Fibroblast of villous mesenchyme (primary cell): ENCODE results near the gene PAX2. TPM values are rescaled to one million over a fixed set of nuclear protein-coding genes. Genes with fewer than 3 reads are reported as not detected.

ENCODE experiments used
- DNase-seq: peaks from one replicate; pipeline ENCODE4 v3.0.0-alpha.2; 2010; ENCODE audit warnings: low read depth
- H3K4me3 ChIP-seq: 2 replicates; pipeline ENCODE4 v1.5.1; 2011; ENCODE audit warnings: low read depth, mild to moderate bottlenecking, low read length
- total RNA-seq: library from RNA; depleted of rRNA; stranded (reverse); fragments of >200 nt; gene quantifications from 2 replicates; pipeline ENCODE4 v1.2.3, GENCODE V29; 2012
- TF ChIP-seq, protein P1 (sequence below): IDR thresholded peaks from 2 replicates; pipeline ENCODE4 v1.5.1; 2012; ENCODE audit warnings: low read depth, mild to moderate bottlenecking, low read length; ENCODE audit not compliant: insufficient read depth

PAX2 gene
- total RNA-seq, 1 donor, result not detected

DNA sequence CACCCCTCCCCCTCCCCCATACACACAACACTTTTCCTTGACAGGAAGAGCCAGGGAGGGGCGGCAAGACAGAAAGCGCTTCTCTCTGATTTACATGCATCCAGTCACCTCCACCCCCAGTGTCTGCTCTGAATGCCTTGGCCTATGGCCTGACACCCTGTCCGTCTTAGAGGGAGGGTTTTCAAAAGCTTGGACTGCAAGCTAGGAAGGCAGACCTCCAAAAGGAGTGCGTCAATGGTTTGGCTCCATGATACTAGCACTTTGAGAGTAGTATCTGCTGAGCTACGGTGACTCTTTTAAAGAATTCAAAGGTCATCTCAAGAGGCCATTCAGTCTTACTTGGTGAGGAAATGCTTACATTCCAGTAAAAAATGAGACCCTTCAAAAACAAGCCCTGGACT, 20.3 kb upstream of the PAX2 start:
- H3K4me3 ChIP-seq, result no peak overlapping the region
- TF ChIP-seq, protein P1, sequence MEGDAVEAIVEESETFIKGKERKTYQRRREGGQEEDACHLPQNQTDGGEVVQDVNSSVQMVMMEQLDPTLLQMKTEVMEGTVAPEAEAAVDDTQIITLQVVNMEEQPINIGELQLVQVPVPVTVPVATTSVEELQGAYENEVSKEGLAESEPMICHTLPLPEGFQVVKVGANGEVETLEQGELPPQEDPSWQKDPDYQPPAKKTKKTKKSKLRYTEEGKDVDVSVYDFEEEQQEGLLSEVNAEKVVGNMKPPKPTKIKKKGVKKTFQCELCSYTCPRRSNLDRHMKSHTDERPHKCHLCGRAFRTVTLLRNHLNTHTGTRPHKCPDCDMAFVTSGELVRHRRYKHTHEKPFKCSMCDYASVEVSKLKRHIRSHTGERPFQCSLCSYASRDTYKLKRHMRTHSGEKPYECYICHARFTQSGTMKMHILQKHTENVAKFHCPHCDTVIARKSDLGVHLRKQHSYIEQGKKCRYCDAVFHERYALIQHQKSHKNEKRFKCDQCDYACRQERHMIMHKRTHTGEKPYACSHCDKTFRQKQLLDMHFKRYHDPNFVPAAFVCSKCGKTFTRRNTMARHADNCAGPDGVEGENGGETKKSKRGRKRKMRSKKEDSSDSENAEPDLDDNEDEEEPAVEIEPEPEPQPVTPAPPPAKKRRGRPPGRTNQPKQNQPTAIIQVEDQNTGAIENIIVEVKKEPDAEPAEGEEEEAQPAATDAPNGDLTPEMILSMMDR, result no peak
- no peak for DNase-seq

GRCh38 chr10:100725869-100726426, 19.4 kb upstream of the PAX2 start:
- TF ChIP-seq, protein P1, result no peak
- no peak for DNase-seq
- H3K4me3 ChIP-seq, result no peak overlapping the region

GRCh38 chr10:100727808-100728207, 17.6 kb upstream of the PAX2 start:
- no peak for DNase-seq
- H3K4me3 ChIP-seq, result no peak overlapping the region
- TF ChIP-seq, protein P1, result no peak

DNA sequence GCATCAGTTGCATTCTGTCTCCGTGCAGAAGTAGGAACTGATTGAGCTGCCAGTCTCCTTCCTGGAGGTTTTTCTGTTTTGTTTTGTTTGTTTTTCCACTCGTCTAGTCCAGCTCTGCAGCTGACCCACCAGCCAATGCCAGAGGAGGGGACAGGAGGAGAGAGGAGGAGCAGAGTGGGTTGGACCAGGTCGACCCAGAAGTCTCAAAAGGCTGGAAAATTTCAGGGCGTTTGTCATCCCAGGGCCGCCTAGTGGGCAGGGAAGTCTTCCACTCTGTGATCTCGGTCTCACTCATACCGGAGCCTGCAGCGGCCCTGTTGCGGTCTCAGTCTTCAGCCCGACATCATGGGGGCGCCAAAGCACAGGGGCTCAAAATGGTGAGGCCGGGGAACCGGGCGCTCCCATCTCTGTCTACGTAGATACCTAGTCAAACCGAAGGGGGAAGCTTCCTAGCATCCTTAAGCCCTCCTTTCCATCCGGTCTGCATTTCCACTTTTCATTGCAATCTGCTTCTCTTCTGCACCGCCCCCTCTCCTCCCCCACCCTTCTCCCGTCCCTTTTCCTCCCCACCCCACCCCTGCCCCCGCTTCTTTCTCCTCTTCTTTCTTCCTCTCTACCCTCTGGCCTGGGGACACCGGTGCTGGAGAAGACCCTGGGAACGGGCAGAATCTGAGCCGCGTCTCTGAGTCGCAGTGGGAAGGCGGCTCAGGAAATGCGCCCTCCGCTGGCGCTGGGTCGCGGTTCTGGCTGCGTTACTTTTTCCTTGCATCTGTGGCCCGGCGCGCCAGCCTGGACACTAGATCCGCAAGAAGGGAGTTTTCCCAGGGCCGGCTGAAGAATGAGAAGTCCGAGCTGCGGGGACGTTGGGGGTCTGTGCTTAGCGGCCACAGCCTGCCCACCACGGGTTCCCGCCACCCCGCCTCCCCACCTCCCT, 16.2 kb upstream of the PAX2 start:
- H3K4me3 ChIP-seq, result no peak overlapping the region
- peak; percentile 18 for DNase-seq

DNA sequence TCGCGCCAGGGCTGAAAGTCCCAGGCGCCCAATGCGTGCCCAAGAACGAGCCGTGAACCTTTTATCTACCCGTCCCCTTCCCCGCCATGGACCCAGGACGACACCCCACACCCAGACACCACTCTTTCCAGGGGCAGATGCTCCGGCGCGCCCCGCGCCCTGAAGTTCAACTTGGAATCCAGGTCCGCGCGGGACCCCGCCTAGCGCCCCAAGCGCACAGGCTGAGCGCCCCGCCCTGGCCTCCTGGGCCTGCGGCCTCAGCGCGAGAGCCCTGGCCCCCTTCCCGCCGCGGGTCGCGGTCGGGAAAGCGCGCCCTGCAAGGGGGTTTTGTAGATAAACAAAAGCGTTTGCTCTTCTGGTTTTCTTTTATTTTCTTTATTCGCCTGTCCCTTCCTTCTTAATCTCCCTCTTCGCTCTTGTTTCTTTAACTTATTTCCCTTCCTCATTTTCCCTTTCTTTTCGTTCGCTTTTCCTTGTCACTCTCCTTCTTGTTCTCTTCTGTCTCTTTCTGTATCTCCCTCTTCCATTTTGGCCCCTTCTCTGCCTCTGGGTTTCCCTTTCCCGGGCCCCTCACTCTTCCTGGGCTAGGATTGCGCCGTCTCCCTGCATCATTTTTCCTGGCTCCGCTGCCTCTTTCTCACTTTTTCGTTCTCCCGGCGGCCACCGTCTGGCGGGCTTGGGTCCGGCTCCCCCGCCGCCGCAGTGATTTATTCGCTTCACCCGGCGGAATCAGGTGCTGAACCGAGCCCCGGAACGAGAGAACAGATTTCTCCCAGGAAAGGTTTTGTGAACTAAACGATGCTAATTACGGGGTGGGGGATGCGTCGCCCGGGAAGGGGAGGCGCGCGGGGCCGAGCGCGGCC, 15.3 kb upstream of the PAX2 start:
- H3K4me3 ChIP-seq, result no peak overlapping the region
- no peak for DNase-seq
- TF ChIP-seq, protein P1, result no peak

More for the DNA sequence above, 16.2 kb upstream of the PAX2 start:
- TF ChIP-seq, protein P1, result peak; percentile 17

GRCh38 chr10:100730725-100731406, 14.5 kb upstream of the PAX2 start:
- TF ChIP-seq, protein P1, result no peak
- no peak overlapping the region for H3K4me3 ChIP-seq
- no peak for DNase-seq
